Body of pancreas (tissue), 4 donors: ENCODE measurements around the gene CAMK2N2. TPM values are rescaled to one million over a fixed set of nuclear protein-coding genes. Genes with fewer than 3 reads are reported as not detected.
A peak's percentile ranks its signal among the peaks of the same experiment; 100 is the strongest.

Experiments
- ATAC-seq: fragments of 150-250 bp; one replicate; pipeline ENCODE4 v1.9.1; 2016
- DNase-seq, 4 donors: peaks; one replicate each; pipeline ENCODE4 v3.0.0-alpha.2; 2019
- H3K27ac ChIP-seq, 4 donors: fragments of 200-600 bp; sonication (generic); 1 replicate in 3 of 4; 2 replicates in 1 of 4; pipeline versions ENCODE4 v1.5.1 to v1.6.1; 2016 to 2019; ENCODE audit warnings: mild to moderate bottlenecking in 1 of 4, mixed read lengths in 1 of 4, moderate library complexity in 1 of 4
- H3K27me3 ChIP-seq, 2 donors: fragments of 200-600 bp; sonication (generic); one replicate each; pipeline ENCODE4 v1.6.0; 2016; ENCODE audit warnings: mild to moderate bottlenecking in 1 of 2
- H3K36me3 ChIP-seq, 2 donors: fragments of 200-600 bp; sonication (generic); replicated peaks in 1 of 2; 2 replicates each; pipeline ENCODE4 v1.5.1; 2016; ENCODE audit warnings: low read depth in 2 of 2; ENCODE audit not compliant: insufficient read depth in 1 of 2
- H3K4me1 ChIP-seq: fragments of 200-600 bp; sonication (generic); one replicate; pipeline ENCODE4 v1.6.0; 2016
- H3K4me3 ChIP-seq, 2 donors: fragments of 200-600 bp; sonication (generic); 1 replicate in 1 of 2; 2 replicates in 1 of 2; pipeline ENCODE4 v1.5.1; 2016 to 2019
- H3K9me3 ChIP-seq, 3 donors: fragments of 200-600 bp; sonication (generic); 1 replicate in 2 of 3; 2 replicates in 1 of 3; pipeline ENCODE4 v1.5.1; 2016
- POLR2A ChIP-seq, 3 donors: fragments of 450-650 bp; IDR thresholded peaks; one replicate each; pipeline ENCODE4 v1.6.1; 2016; ENCODE audit warnings: antibody characterized with exemption in 3 of 3, mild to moderate bottlenecking in 2 of 3
- WGBS, 2 donors: methylation state at CpG; one replicate each; pipeline ENCODE4 v1.1.5; 2017; 5-methylcytosine and 5-hydroxymethylcytosine counted together
- intact Hi-C: fragments of 100-400 bp; cut with DNase I; formaldehyde crosslinking; loops from one replicate; pipeline ENCODE4 v1.15.1; 2023
- total RNA-seq, 2 donors: library from RNA; depleted of rRNA; stranded (reverse); fragments of >200 nt; gene quantifications; one replicate each; pipeline ENCODE4 v1.1.0, GENCODE V29; 2016
- TF ChIP-seq, protein P1 (sequence below), 7 experiments: fragments of 450-650 bp in 4 of 7; fragments of 200-600 bp in 3 of 7; sonication (generic) in 3 of 7; IDR thresholded peaks; one replicate each; pipeline ENCODE4 v1.5.1; 2016 to 2019; ENCODE audit warnings: antibody characterized with exemption in 7 of 7

The CAMK2N2 gene
- total RNA-seq, 2 donors from 2014 or later: 1.6 to 1.8 TPM

DNA sequence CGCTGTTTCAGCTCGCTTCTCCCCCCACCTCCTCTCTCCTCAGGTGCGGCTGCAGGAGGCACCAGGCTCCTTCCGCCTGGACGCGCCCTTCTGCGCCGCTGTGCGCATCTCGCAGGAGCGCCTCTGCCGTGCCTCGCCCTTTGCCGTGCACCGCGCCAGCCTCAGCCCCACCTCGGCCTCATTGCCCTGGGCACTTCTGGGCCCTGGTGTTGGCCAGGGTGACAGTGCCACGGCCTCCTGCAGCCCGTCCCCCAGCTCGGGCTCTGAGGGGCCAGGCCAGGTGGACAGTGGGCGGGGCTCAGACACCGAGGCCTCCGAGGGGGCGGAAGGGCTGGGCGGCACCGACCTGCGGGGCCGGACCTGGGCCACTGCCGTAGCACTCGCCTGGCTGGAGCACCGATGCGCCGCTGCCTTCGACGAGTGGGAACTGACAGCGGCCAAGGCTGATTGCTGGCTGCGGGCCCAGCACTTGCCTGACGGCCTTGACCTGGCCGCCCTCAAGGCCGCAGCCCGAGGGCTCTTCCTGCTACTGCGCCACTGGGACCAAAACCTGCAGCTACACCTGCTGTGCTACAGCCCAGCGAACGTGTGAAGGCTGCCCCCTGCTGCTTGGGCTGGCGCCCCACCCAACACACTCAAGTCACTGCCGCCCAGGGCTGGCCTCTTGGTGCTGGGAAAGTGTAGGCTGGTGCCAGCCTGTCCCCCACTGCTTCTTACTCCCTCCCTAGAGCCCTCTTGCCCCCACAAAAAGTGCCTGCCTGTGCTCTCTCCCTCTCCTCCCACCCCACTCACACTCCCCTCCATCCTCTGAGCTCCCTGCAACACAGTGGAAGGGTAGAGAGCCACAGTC, 19.7 kb downstream of the CAMK2N2 start:
- 2 to 14% methylated on average over 7 to 45 of the region's 46 CpGs for WGBS, 2 donors
- H3K4me3 ChIP-seq: no peak overlapping the region
- no peaks in the 10 kb centered on the region for H3K27me3 ChIP-seq
- TF ChIP-seq, protein P1, sequence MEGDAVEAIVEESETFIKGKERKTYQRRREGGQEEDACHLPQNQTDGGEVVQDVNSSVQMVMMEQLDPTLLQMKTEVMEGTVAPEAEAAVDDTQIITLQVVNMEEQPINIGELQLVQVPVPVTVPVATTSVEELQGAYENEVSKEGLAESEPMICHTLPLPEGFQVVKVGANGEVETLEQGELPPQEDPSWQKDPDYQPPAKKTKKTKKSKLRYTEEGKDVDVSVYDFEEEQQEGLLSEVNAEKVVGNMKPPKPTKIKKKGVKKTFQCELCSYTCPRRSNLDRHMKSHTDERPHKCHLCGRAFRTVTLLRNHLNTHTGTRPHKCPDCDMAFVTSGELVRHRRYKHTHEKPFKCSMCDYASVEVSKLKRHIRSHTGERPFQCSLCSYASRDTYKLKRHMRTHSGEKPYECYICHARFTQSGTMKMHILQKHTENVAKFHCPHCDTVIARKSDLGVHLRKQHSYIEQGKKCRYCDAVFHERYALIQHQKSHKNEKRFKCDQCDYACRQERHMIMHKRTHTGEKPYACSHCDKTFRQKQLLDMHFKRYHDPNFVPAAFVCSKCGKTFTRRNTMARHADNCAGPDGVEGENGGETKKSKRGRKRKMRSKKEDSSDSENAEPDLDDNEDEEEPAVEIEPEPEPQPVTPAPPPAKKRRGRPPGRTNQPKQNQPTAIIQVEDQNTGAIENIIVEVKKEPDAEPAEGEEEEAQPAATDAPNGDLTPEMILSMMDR (IDR thresholded peaks at IDR 0.05): peak; percentile 60 to 92 (median 82)
- peak in 2 of 3 donors; percentile 13 to 23 for TF ChIP-seq POLR2A (IDR thresholded peaks at IDR 0.05)
- H3K9me3 ChIP-seq: no peaks in the 10 kb centered on the region
- H3K36me3 ChIP-seq: peaks cover 0 to 29% of the 10 kb centered on the region in 2 donors
- intact Hi-C loops: no loop called here
- ATAC-seq: peak; percentile 94
- peaks cover 16% of the 10 kb centered on the region for H3K4me1 ChIP-seq
- peak; percentile 86 to 91 (median 88) for DNase-seq
- peak overlapping the region in 2 of 4 donors; percentile 24 to 40 for H3K27ac ChIP-seq

DNA sequence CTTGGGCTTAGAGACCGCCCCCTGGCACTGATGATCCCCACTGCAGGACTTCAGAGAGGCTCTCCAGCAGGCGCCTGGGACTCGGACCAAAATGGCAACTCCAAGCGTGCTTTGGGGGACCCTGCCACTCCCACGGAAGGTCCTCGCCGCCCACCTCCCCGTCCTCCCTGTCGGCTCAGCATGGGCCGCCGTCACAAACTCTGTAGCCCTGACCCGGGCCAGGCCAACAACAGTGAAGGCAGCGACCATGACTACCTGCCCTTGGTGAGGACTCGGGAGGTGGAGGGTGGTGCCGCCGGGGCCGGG, 20.3 kb downstream of the CAMK2N2 start:
- 42 to 48% methylated on average over 8 to 17 of the region's 17 CpGs for WGBS, 2 donors
- H3K4me1 ChIP-seq: peaks cover 16% of the 10 kb centered on the region
- TF ChIP-seq POLR2A (IDR thresholded peaks at IDR 0.05): no peak
- TF ChIP-seq, protein P1 (IDR thresholded peaks at IDR 0.05): no peak
- H3K27ac ChIP-seq: no peak overlapping the region
- no peaks in the 10 kb centered on the region for H3K9me3 ChIP-seq
- intact Hi-C loops: no loop called here
- H3K27me3 ChIP-seq: no peaks in the 10 kb centered on the region
- peaks cover 0 to 29% of the 10 kb centered on the region in 2 donors for H3K36me3 ChIP-seq
- H3K4me3 ChIP-seq: no peak overlapping the region
- DNase-seq: no peak
- no peak for ATAC-seq

DNA sequence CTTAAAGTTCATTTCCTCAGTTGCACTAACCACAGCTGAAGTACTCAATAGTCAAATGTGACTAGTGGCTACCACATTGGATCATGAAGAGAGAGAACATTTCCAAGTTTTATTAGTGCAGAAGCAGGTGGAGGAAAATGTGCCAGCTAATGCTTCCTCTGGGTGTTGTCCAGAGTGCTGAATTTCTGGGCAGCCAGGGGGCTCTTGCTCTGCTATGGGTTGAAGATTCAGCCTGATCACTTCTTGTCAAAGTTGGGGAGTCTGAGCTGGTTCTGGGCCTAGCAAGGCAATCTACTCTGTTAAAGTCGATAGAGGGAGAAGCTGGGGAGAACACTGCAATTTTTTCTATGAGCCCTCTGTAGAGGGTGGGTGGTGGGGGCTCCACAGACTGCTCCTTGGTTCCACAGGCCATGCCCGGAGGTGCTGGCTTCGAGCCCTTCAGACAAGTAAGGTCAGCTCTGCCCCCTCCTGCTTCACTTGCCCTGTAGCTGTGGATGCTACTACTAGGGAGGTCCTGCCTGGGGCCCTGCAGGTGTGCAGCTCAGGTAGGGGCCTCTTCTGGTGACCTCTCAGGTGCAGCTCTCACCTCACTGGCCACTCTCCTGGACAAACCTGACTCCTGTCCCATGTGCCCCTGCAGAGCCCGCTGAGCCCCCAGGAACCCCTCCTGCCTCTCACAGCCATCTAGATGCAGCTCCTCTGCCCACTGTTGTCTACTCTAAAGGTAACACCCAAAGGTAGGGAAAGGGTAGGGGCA, 20.8 kb downstream of the CAMK2N2 start:
- Histone ChIP-seq H3K4me3 (no peak overlapping the region), H3K9me3 (no peaks in the 10 kb centered on the region), H3K27ac (no peak overlapping the region), H3K36me3 (peaks cover 0 to 28% of the 10 kb centered on the region in 2 donors), H3K27me3 (no peaks in the 10 kb centered on the region), H3K4me1 (peaks cover 16% of the 10 kb centered on the region)
- ATAC-seq: no peak
- no peak for DNase-seq
- no peak for TF ChIP-seq POLR2A (IDR thresholded peaks at IDR 0.05)
- TF ChIP-seq, protein P1 (IDR thresholded peaks at IDR 0.05): peak in 2 of 7 experiments; percentile 4 to 12
- 80% methylated on average over 1 to 4 of the region's 4 CpGs for WGBS, 2 donors
- intact Hi-C loops: no loop called here

DNA sequence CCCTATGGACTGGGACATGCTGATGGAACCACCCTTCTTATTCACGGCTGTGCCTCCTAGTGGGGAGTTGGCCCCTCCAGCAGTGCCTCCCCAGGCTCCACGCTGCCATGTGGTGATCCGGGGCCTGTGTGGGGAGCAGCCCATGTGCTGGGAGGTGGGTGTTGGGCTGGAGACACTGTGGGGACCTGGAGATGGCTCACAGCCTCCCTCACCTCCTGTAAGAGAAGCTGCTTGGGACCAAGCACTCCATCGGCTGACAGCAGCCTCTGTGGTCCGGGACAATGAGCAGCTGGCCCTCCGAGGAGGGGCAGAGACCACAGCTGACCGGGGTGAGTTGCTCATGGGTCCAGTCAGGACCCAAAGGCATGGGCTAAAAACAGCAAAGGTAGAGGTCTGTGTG, 21.6 kb downstream of the CAMK2N2 start:
- no peak overlapping the region for H3K27ac ChIP-seq
- ATAC-seq (no peak), DNase-seq (no peak)
- H3K36me3 ChIP-seq: peaks cover 0 to 21% of the 10 kb centered on the region in 2 donors
- H3K27me3 ChIP-seq: no peaks in the 10 kb centered on the region
- H3K4me3 ChIP-seq: no peak overlapping the region
- H3K4me1 ChIP-seq: peaks cover 16% of the 10 kb centered on the region
- intact Hi-C loops: no loop called here
- no peaks in the 10 kb centered on the region for H3K9me3 ChIP-seq
- TF ChIP-seq, protein P1 (IDR thresholded peaks at IDR 0.05): no peak
- no peak for TF ChIP-seq POLR2A (IDR thresholded peaks at IDR 0.05)
- WGBS, 2 donors: 72 to 78% methylated on average over 5 to 7 of the region's 7 CpGs
